GM21723 (cell line): Measurements from ENCODE around the gene CBFA2T3.

Experiments
- ATAC-seq: cut with Tn5 transposase; IDR thresholded peaks from one replicate; pipeline ENCODE4 v1.9.1; 2021; ENCODE audit warnings: mild to moderate bottlenecking, moderate library complexity; ENCODE audit not compliant: unreplicated experiment

Gene CBFA2T3

DNA sequence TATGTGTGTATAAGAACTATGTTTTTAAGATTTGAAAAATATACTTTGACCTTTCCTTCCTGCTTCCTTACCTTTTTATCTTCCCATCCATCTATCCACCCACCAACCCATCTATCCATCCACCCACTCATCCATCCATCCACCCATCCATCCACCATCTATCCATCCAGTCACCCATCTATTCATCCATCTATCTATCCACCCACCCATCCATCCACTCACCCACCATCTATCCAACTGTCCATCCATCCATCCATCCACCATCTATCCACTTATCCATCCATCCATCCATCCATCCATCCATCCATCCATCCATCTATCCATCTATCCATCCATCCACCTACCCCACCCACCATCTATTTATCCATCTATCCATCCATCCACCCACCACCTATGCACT lies 12.4 kb downstream of the CBFA2T3 start:
- ATAC-seq: no peak

GRCh38 chr16:88963583-88963982 lies 13.4 kb downstream of the CBFA2T3 start:
- no peak for ATAC-seq

GRCh38 chr16:88962478-88963152 lies 14.4 kb downstream of the CBFA2T3 start:
- ATAC-seq: no peak

- no peak for ATAC-seq
Measured at GRCh38 chr16:88961011-88961410, 16.0 kb downstream of the CBFA2T3 start.

DNA sequence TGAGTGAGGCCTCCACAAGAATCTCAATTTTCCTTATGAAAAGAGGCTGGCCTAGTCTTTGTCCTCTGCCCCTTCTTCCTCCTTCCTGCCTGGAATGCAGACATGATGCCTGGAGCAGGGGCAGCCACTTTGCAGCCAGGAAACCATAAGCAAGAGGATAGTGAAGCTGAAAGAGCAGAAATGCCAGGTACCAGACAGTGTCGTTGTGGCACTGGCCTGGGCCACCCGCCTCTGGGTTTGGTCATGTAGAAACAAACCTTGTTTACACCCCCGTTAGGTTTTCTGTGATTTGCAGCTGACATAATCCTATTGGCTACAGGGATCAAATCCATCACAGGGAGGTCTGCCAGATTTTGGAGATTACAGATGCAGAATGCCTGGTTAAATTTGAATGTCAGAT lies 16.5 kb downstream of the CBFA2T3 start:
- no peak for ATAC-seq

- no peak for ATAC-seq
Measured at GRCh38 chr16:88959022-88959421, 18.0 kb downstream of the CBFA2T3 start.

- no peak for ATAC-seq
Measured at GRCh38 chr16:88957887-88958577, 19.0 kb downstream of the CBFA2T3 start.

- ATAC-seq: no peak
Measured at GRCh38 chr16:88957433-88957767, 19.6 kb downstream of the CBFA2T3 start.

DNA sequence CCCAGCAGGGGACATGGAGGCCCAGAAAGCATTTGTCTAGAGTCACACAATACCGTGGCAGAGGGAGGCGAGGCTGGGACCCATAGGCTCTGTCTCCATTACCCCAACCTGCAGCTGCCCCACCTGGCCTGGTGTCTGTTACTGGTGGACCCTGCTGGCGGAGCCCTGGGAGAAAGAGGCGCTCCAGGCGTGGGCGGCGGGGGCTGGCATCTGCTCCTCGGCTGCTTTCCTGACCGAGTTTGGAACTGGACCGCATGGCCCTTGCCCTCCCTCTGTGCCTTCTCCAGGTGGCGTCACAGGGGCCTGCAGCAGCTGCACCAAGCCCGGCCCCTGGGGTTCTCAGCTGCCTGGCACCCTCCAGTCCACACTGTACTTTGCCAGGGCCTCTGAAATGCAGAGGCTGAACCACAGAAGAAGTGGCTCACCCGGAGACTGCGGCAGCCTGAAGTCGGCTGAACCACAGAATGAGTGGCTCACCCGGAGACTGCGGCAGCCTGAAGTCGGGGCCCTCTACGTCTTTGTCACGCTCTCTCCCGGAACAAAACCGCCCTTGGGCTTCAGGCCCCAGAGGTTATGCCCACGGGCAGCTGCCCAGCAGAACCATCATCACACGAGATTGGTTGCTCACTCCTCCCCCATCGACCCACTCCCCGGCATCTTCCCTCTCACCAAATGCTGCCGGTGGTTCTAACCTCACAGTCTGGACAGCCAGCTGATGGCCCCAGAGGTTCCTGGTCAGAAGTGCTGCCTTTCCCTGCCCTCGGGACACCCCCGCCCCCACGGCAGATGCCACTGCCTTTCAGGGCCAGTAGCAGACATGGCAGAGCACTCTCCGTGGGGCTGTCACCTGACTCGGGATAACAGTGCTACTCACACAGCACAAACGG lies 20.2 kb downstream of the CBFA2T3 start:
- ATAC-seq: no peak

DNA sequence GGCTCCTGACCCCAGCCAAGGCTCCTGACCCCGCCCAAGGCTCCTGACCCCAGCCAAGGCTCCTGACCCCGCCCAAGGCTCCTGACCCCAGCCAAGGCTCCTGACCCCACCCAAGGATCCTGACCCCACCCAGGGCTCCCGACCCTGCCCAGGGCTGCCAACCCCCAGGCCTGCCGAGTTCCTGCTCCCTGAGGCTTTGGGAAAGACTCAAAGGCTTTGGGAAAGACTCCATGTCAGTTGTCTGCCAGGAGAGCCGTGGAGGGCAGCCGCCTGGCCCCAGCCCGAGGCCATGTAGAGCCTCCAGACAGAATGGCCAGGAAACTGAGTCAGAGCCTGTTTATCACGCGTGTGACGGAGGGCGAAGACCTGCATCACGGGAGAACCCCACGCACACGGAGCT lies 21.1 kb downstream of the CBFA2T3 start:
- no peak for ATAC-seq

GRCh38 chr16:88953003-88953690 lies 23.9 kb downstream of the CBFA2T3 start:
- ATAC-seq: no peak

GRCh38 chr16:88951989-88952388 lies 25.0 kb downstream of the CBFA2T3 start:
- ATAC-seq: no peak

DNA sequence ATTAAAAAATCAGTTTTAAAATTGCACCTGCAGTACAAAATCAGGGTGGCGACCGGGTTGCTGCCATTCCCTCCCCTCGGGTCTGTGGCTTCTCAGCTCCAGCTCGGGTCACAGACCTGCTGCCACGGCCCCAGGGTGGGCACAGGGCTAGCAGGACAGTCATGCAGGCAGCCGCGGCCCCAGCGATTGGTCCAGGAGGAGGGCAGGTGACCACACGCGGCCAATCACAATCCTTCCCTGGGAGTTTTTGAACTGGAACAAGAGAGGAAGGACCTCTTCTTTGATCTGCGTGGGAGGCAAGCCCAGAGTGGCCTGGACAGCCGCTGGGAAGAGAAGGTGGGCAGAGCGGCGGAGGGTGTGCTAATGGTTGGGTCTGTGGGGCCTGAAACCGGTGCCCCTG lies 25.5 kb downstream of the CBFA2T3 start:
- ATAC-seq: no peak

DNA sequence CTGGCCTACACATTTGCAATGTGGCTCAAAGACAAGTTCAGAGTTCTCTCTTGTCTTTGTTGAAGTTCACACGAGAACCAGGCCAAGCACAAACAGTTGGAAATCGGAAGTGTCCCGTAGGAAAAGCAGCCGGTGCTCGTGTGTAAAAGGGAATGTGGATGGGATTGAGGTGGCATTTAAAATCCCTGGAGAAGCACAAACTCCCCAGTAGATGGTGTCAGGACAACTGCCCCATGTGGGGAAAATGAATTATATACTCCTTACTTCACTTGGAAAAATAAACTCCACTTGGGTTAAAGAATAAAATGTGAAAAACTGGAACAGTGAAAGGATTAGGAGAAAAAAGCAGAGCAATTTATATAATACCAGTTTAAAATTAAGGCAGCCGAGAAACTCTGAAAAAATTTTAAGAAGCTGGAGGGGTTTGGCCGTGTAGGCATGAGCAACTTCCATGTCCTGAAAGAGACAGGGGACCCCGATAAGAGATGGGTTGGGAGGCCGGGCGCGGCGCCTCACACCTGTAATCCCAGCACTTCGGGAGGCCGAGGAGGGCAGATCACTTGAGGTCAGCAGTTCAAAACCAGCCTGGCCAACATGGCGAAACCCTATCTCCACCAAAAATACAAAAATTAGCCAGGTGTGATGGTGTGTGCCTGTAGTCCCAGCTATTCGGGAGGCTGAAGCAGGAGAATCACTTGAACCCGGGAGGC lies 28.1 kb downstream of the CBFA2T3 start:
- ATAC-seq: no peak

- ATAC-seq: no peak
Measured at GRCh38 chr16:88945473-88945872, 31.5 kb downstream of the CBFA2T3 start.

- ATAC-seq: no peak
Measured at GRCh38 chr16:88943741-88944140, 33.3 kb downstream of the CBFA2T3 start.

GRCh38 chr16:88943131-88943664 lies 33.8 kb downstream of the CBFA2T3 start:
- ATAC-seq: no peak

DNA sequence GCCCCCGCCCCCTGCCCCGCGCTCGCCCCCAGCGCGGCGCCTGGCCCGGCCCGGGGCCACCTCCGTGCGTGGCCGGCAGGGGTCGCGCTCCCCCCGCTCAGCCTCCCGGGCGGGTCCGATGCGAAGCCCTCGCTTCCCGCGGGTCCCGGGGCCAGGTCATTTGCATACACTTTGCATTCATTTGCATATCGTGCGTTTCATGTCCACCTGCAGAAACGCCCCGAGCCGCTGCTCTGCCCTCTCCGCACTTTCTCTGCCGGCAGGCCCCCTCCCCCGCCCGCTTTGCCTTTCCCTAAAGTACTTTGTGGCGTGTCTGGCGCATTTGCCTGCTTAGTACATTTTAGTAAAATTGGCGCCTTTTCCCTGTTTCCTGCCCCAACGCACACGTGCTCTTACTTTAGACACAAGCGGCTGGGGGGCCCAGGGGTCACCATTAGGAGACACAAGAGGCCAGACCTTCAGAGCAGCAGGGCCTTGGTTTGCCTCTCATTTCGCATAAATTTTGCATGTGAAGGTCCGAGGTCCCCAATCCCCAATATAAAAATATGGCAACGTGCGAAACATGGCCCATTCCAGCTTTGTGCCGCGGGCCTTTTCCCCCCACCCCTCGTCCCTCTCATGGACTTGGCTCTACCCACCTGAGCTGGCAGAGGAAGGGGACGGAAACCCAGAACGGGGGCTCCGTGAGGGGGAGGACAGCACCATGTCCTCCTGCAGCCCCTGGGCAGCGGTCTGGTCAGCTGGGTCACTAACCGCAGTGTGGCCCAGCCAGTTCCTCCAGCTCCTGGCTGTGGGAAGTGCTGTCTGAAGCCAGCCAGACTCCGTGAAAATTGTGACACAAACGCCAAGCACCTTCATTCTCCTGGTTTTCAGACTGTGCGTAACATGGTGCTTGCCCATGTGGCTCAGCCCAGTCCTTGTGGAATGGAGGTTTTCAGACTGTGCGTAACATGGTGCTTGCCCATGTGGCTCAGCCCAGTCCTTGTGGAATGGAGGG lies 34.8 kb downstream of the CBFA2T3 start:
- peak; percentile 47 for ATAC-seq
